Measurements from ENCODE around the gene ALDH1A3. TPM values are rescaled to one million over a fixed set of nuclear protein-coding genes. Genes with fewer than 3 reads are reported as not detected.

The ALDH1A3 gene
- total and polyA plus RNA-seq, 2 of the 13 experiments (the other 11 are each of a cell fraction or from before 2014, with no cell fraction given): not detected

- TF ChIP-seq, protein P1, sequence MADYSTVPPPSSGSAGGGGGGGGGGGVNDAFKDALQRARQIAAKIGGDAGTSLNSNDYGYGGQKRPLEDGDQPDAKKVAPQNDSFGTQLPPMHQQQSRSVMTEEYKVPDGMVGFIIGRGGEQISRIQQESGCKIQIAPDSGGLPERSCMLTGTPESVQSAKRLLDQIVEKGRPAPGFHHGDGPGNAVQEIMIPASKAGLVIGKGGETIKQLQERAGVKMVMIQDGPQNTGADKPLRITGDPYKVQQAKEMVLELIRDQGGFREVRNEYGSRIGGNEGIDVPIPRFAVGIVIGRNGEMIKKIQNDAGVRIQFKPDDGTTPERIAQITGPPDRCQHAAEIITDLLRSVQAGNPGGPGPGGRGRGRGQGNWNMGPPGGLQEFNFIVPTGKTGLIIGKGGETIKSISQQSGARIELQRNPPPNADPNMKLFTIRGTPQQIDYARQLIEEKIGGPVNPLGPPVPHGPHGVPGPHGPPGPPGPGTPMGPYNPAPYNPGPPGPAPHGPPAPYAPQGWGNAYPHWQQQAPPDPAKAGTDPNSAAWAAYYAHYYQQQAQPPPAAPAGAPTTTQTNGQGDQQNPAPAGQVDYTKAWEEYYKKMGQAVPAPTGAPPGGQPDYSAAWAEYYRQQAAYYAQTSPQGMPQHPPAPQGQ (CRISPR knock-in tag; IDR thresholded peaks at IDR 0.05; ENCODE audit: borderline replicate concordance): no peak
These were observed 72.3 kb downstream of the ALDH1A3 start (continued) for GRCh38 chr15:100951965-100952364.

GRCh38 chr15:100952566-100952965 is 72.9 kb downstream of the ALDH1A3 start:
- ChIA-PET POLR2A (no interaction called here), CTCF (ENCODE audit: low intra/inter-chr PET ratio, low total read pairs) (no interaction called here)
- BruUV-seq (replicated peaks): no TSS peak
- FAIRE-seq (no peak), ATAC-seq (no peak), DNase-seq (ENCODE audit: low spot score) (no peak)
- H3K27me3 ChIP-seq (ENCODE audit: control insufficient read depth in 1 of 2, insufficient read depth in 2 of 2, low read length in 2 of 2): peaks cover 0 to 12% of the 10 kb centered on the region in 2 experiments; a peak in 1 of 5 replicates
- no peak overlapping the region for H3K9ac ChIP-seq (ENCODE audit: insufficient read depth, low read depth, low read length)
- no peaks in the 10 kb centered on the region for H3K36me3 ChIP-seq (replicated peaks in 1 of 2; ENCODE audit: control insufficient read depth in 1 of 2, insufficient read depth in 2 of 2, low read length in 2 of 2)
- H3K79me2 ChIP-seq (ENCODE audit: insufficient read depth, low read length): no peaks in the 10 kb centered on the region
- H3K4me3 ChIP-seq (replicated peaks in 1 of 3; ENCODE audit: insufficient read depth in 1 of 3, low read depth in 2 of 3, low read length in 3 of 3): no peak overlapping the region
- intact Hi-C loops (cut with micrococcal nuclease; ENCODE audit: unreplicated experiment): no loop called here
- H3K4me1 ChIP-seq (ENCODE audit: insufficient read depth, low read length): no peaks in the 10 kb centered on the region
- no peak overlapping the region for H3K27ac ChIP-seq (ENCODE audit: extremely low read length, insufficient read depth, low read length)
- no peak overlapping the region for H2AFZ ChIP-seq (ENCODE audit: low read length)
- TF ChIP-seq ZNF691 (CRISPR knock-in tag; IDR thresholded peaks at IDR 0.05; ENCODE audit: borderline replicate concordance, low read depth) (no peak), ZNF879 (CRISPR knock-in tag; IDR thresholded peaks at IDR 0.05) (no peak), ZKSCAN5 (CRISPR knock-in tag; IDR thresholded peaks at IDR 0.05) (no peak), FOSL1 (CRISPR knock-in tag; IDR thresholded peaks at IDR 0.05; ENCODE audit: borderline replicate concordance) (no peak), PCBP2 (optimal IDR thresholded peaks at IDR 0.05; ENCODE audit: low read depth, low read length, poor library complexity, severe bottlenecking) (no peak), EED (CRISPR knock-in tag; IDR thresholded peaks at IDR 0.05) (no peak), ZNF792 (CRISPR knock-in tag; IDR thresholded peaks at IDR 0.05) (no peak), ZNF782 (CRISPR knock-in tag; IDR thresholded peaks at IDR 0.05; ENCODE audit: borderline replicate concordance) (no peak), ZNF34 (CRISPR knock-in tag; IDR thresholded peaks at IDR 0.05; ENCODE audit: borderline replicate concordance) (no peak), HHEX (CRISPR knock-in tag; IDR thresholded peaks at IDR 0.05) (no peak), MXD1 (CRISPR knock-in tag; IDR thresholded peaks at IDR 0.05) (no peak), ZBTB10 (CRISPR knock-in tag; IDR thresholded peaks at IDR 0.05; ENCODE audit: borderline replicate concordance) (no peak)
- TF ChIP-seq, protein P2, sequence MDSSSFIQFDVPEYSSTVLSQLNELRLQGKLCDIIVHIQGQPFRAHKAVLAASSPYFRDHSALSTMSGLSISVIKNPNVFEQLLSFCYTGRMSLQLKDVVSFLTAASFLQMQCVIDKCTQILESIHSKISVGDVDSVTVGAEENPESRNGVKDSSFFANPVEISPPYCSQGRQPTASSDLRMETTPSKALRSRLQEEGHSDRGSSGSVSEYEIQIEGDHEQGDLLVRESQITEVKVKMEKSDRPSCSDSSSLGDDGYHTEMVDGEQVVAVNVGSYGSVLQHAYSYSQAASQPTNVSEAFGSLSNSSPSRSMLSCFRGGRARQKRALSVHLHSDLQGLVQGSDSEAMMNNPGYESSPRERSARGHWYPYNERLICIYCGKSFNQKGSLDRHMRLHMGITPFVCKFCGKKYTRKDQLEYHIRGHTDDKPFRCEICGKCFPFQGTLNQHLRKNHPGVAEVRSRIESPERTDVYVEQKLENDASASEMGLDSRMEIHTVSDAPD (CRISPR knock-in tag; IDR thresholded peaks at IDR 0.05): no peak
- WGBS (ENCODE audit: low lambda C conversion rate): 2% methylated on average over 3 of the region's 3 CpGs
- in situ Hi-C loops (cut with HindIII; ENCODE audit: extremely low pct_ligation_motif_present, low pct_unique_long_range_greater_than_20kb): no loop called here
- no peaks in the 10 kb centered on the region for H3K9me3 ChIP-seq (ENCODE audit: low read length)
- no peak overlapping the region for H3K4me2 ChIP-seq (ENCODE audit: low read depth, low read length)
- H4K20me1 ChIP-seq (ENCODE audit: insufficient read depth, low read length): no peaks in the 10 kb centered on the region
